HG03025 (cell line): Measurements from ENCODE around the gene TSR3.
"Not testable (repeated sequence)": the region's sequence is repeated elsewhere in the genome, so short reads cannot be mapped to it uniquely, and the experiment has no call there.

Source experiments
- ATAC-seq: cut with Tn5 transposase; IDR thresholded peaks from one replicate; pipeline ENCODE4 v1.9.1; 2021; ENCODE audit warnings: mild to moderate bottlenecking, moderate library complexity; ENCODE audit not compliant: unreplicated experiment, low FRiP score

TSR3 gene

GRCh38 chr16:1340730-1341494 lies 10.8 kb downstream of the TSR3 start:
- ATAC-seq, result no peak

DNA sequence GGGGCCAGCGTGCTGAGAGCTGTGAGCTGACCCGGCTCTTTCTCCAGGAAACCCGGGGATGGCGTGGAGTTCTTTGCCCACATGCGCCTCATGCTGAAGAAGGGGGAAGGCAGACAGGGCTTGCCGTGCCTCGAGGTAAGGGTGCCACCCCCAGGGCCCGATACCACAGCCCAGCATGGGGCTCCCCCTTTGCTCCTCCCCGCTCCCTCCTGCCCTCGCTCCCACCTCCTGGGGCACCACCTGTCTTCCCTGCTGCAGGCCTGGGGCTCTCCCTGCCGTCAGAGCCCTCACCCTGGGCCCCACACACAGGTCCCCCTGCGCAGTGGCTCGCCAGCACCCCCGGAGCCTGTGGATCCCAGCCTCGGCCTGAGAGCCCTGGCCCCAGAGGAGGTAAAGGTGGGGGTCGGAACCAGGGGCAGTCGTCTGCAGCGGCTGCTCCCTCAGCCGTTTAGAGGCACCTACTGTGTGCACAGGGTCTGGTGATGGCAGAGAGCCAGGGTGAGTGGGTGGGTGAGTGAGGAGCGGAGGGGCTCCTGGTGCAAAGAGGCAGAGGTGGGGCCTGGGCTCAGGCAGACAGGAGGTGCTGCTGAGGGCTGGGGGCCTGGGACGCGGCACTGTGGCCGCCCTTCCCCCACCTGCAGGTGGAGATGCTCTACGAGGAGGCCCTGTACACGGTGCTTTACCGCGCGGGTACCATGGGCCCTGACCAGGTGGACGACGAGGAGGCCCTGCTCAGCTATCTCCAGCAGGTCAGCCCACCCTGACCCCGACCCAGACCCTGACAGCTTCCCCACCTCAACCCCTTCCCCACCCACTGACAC lies 12.6 kb downstream of the TSR3 start:
- no peak for ATAC-seq

GRCh38 chr16:1338119-1338730 lies 13.5 kb downstream of the TSR3 start:
- no peak for ATAC-seq

DNA sequence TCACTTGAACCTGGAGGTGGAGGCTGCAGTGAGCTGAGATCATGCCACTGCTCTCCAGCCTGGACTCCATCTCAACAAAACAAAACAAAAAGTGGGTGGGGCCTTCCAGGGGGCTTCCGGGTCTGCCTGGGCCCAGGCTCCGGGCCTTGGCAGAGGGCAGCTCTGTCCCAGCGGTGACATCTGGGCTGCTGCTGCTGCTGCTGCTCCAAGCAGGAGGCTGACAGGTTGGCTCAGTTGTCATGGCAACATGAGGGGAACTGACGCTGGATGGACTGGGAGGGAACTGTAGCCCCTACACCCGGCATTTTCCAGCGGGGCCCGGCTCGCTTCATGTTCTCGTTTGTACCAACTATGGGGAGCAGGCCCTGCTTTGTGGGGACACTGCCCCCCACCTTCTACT lies 14.2 kb downstream of the TSR3 start:
- ATAC-seq, result no peak

DNA sequence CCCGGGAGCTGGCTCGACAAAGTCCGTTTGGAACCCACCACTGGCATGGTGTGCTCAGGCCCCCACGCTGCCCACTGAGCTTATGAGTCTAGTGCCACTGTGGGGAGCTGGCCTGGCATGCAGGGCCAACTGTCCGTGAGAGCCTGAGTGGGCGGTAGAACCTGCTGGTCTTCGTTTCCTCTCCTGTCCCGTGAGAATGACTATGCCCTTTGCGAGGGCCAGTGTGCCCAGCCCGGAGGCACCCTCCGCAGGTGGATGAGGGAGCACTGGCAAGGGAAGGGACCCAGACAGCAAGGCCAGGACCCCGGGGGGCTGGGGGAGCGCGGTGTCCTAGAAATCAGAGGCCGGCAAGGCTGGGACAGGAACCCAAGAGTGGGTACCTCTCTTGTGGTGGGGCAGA lies 15.1 kb downstream of the TSR3 start:
- no peak for ATAC-seq

- no peak for ATAC-seq
Observed at GRCh38 chr16:1335996-1336395, 15.7 kb downstream of the TSR3 start.

DNA sequence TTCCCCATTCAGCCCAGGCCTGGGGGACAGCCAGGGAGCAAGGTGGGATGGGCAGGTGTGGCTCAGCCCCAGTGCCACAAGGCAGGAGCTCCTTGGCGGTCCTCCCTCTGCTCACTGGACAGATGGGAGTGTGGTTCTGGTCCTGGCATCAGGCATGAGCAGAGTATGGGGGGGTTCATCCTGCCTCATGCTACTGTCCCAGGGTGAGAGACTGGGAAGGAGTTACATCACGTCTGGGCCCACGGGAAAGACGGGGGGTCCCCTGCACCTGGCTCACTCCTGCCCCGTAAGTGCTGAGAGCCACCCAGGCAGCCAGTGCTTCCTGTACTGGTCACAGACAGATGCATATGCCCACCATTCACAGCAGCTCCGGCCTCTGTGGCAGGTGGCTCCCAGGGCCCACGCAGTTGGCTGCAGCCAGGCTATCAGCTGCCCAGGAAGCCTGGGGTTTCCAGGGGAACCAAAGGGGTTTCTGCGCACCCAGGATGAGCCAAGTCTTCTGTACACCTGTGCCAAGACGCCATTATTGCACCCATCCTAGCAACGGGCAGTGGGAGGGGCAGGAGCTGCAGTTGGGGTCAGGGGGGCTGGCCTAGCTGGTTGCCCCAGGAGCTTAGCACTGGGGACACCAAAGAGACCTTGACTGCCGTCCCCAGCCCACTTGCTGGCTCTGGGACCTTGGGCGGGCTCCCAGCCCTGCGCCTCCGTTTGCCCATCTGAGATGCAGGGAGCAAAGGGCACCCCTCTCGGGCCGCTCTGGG lies 16.3 kb downstream of the TSR3 start:
- no peak for ATAC-seq

DNA sequence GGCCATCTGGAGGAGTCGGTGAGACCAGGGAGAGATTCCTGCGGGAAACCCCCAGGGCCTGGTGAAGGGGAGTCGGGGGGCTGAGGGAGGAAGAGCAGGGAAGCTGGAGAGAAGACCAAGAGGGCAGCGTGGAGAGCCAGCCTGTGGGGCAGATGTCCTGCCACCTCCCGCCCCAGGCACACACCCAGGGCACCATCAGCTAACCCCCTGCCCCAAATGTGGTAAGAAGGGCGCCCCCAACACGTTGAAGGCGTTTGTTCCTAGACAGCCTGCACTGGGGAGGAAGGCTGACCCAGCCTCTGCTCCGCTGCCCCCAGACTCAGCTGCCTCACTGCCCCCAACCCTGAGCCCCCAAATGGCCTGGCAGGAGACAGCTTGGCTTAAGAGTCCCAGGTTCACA lies 16.9 kb downstream of the TSR3 start:
- ATAC-seq, result no peak

DNA sequence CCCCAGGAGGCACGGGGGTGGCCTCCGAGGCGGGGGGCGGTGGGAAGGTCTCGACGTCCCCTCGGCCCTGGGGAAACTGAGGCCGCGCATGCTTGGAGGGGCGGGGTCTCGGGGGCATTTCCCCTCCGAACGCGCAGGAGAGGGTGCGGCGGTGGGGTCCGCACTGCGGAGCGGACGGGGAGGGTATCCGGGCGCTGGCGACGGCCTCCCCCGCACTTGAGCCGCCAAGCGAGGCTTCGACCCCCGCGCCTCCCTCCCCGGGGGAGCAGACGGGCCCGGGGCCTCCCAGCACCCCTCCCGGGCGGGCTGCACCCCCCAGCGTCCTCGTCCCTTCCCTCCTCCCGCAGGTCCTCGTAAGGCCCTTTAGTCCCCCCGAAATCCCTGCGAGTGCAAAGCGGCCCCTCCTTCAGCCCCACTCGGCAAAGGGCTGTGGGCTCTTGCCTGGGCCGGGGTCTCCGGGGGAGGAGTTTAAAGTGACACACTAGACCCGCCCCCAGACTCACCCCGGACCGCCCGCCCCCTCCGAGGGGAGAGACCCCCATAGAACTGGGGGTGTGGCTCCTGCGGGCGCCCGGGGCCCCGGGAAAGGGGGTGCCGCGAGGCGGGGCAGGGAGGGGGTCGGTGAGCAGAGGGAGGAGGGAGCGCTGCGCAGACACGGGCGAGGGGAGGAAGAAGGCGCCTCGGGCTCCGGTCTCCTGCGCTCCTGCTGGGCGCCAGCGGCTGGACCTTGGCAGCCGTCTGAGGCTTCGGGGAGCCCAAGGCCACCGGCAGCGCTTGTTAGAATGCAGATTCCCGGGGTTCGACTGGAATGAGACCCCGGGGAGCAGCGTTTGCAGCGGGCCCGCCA lies 17.6 kb downstream of the TSR3 start:
- ATAC-seq, result no peak

- no peak for ATAC-seq
Observed at GRCh38 chr16:1333149-1333812, 18.4 kb downstream of the TSR3 start, which contains the start of gene BAIAP3. Gene BAIAP3 (plus strand): TSS chr16:1333645. CDS start chr16:1338550, 4,905 bp downstream.

DNA sequence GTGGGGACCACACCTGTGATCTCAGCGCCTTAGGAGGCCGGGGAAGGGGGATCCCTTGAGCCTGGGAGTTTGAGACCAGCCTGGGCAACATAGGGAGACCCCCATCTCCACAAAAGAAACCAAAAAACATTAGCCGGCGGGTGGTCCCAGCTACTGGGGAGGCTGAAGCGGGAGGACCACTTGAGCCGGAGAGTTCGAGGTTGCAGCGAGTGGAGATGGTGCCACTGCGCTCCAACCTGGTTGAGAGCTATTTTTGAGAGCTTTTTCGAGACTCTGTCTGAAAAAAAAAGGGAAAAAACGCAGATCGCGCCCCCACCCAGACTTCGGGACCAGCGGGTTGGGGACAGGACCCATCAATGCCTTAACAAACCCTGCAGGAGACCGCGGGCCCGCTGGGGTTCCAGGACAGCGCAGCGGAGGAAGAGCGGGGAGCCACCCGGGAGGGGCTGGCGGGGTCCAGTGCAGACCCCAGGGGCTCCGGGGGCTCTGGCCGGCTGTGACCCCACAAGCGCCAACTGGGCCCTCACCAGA lies 19.0 kb downstream of the TSR3 start:
- no peak for ATAC-seq

DNA sequence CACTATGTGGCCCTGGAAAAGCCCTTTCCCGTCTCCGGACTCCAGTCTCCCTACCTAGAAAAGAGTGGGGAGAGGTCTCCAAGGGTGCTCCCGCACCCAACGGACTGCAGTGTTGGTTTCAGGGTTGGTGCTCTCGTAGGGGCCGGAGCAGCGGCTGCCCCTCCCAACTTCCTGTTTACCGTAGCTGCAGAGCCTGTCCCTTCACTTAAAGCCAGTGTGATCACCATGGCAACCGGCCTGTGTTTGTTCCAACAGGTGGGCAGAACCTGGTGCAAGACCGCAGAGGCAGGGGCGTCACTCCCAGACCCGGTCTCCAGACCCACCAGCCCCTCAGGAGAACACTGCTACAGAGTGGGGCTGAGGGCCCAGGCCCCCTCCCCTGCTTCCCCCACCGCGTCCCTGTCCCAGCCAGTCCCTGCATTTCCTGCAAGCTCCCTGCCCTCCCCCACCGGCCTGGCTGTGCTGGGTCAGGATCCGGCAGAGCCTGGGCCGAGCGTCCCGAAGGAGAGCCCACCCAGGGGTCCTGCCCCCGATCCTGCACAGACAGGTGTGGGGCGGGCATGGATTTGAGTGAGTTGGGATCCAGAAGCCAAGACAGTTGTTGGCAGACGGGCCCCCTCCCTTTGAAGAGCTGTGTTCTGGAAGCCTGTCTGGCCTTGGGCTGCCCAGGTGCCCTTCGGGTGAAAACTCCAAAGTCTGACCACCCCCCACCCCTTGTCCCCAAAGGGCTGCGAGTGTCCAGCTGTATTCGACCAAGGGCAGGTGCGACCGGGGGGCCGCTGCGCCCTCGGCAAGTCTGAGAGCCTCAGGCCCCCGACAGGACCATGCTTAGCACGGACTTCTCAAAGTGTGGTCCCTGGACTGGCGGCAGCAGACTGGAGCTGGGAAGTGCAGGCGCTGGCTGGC lies 19.7 kb downstream of the TSR3 start:
- no peak for ATAC-seq

DNA sequence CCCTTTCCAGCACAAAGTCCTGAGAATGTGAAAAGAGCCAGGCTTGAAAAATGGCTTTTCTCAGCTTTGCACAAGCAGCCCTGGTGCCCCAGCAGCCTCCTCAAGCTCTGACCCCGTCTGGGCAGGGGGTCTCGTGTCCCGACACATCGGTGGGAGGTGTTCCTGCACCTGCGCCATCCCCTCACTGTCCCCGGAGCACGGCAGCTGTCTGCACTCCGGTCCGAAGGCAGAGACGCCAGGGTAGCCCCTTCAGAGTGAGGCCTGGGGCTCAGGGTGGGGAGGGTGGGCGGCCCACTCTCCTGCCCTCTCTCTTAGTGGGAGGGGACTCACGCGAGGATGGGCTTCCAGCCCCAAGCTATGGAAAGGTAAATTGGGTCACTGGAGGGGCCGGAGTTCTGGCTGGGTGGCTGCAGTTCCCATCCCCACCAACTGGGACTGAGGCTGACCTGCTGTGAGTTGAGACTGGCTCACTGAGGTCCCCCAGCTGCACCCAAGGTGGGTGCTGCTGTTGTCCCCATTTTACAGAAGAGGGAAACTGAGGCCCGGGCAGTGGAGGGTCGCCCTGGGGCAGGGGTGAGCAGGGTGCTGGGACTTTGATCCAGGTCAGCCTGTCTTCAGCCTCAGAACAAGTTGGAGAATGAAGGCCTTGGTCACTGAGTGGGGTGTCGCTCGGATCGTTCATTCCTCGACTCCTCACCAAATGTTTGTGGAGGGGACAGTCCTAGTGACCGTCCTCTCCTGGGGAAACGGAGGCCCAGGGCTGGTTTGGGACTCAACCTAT lies 20.6 kb downstream of the TSR3 start:
- no peak for ATAC-seq

DNA sequence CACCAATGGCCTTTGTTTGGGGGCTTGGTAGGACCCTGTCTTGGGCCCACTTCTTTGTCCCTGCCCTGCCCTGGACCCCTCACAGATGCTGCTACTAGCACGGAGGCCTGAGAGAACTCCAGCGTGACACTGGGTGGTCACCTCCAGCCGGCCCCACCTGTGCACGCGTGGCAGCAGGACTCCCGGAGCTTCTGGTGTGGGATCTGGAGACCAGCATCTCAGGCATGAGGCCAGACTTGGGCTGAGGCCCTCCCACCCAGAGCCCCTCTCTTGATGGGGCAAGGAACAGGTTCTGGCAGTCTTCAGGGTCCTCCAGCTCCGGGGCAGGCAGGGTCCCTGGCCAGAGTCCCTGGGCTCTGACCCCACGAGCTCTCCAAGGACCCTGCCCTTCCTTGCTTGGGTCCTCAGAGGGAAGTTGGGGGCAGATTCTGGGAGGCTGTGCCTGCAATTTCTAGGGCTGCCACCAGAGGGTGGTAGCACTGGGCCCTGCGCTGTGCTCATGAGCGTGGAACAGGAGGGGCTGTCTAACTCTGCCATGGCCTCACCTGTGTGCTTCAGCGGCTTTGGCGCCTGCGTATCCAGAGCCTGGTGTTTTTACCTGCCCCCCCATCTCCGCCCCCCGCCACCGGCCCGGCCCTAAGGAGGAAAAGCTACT lies 21.3 kb downstream of the TSR3 start:
- ATAC-seq, result no peak

DNA sequence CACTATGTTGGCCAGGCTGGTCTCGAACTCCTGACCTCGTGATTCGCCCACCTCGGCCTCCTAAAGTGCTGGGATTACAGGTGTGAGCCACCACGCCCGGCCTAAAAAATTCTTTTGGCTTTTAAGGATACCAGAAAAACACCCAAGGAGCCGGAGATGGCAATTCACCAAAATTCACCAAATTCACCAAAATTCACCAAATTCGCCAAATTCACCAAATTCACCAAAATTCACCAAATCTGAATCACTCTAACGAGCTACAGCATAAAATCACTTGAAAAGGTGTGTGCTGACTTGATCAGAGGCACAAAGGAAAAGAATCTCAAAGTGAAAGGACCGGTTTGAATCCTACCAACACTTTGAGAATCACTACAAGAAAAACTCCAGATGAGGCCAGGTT lies 22.7 kb downstream of the TSR3 start:
- ATAC-seq, result not testable (repeated sequence)

DNA sequence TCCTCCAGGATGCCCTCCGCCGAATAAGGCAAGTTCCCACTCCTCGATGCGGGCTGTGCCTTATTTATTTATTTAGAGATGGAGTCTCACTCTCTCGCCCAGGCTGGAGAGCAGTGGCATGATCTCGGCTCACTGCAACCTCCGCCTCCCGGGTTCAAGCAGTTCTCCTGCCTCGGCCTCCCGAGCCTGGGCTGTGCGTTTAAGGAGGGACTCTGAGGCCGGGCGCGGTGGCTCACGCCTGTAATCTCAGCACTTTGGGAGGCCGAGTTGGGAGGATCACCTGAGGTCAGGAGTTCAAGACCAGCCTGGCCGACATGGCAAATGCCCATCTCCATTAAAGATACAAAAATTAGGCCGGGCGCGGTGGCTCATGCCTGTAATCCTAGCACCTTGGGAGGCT lies 23.5 kb downstream of the TSR3 start:
- ATAC-seq, result not testable (repeated sequence)

DNA sequence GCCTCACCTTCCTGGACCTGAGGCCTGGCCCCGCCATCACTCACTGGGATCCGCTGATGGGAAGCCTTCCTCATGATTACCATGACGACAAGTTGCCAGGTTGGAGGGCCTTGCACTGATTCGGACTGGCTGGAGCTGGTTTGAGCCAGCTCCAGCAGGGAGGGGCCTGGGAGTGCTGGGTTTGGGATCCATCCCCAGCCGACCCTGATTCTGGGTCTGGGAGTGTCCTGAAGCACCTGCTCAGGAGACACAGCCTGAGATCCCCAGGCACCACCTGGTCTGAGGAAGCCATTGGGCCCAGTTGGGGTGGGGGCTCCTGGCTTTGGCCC lies 24.1 kb downstream of the TSR3 start:
- no peak for ATAC-seq
